GM20000 (cell line): ENCODE measurements around the gene MYL5.
"Not testable (repeated sequence)": the region's sequence is repeated elsewhere in the genome, so short reads cannot be mapped to it uniquely, and the experiment has no call there.

Experiments used
- DNase-seq: peaks from one replicate; pipeline ENCODE4 v3.0.0; 2012; ENCODE audit warnings: low spot score
- TF ChIP-seq, protein P1 (sequence below): IDR thresholded peaks from 2 replicates; pipeline ENCODE4 v1.5.1; 2012; ENCODE audit warnings: mild to moderate bottlenecking, control low read depth; ENCODE audit errors: extremely low read depth, missing control alignments

Gene MYL5

GRCh38 chr4:727576-727975 is 53.2 kb downstream of the MYL5 start:
- no peak for DNase-seq
- TF ChIP-seq, protein P1, sequence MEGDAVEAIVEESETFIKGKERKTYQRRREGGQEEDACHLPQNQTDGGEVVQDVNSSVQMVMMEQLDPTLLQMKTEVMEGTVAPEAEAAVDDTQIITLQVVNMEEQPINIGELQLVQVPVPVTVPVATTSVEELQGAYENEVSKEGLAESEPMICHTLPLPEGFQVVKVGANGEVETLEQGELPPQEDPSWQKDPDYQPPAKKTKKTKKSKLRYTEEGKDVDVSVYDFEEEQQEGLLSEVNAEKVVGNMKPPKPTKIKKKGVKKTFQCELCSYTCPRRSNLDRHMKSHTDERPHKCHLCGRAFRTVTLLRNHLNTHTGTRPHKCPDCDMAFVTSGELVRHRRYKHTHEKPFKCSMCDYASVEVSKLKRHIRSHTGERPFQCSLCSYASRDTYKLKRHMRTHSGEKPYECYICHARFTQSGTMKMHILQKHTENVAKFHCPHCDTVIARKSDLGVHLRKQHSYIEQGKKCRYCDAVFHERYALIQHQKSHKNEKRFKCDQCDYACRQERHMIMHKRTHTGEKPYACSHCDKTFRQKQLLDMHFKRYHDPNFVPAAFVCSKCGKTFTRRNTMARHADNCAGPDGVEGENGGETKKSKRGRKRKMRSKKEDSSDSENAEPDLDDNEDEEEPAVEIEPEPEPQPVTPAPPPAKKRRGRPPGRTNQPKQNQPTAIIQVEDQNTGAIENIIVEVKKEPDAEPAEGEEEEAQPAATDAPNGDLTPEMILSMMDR, result no peak

- no peak for DNase-seq
- TF ChIP-seq, protein P1, result no peak
These were observed 55.3 kb downstream of the MYL5 start for GRCh38 chr4:729336-730315.

- TF ChIP-seq, protein P1, result no peak
- DNase-seq, result no peak
These were observed 56.2 kb downstream of the MYL5 start for GRCh38 chr4:730511-730910.

DNA sequence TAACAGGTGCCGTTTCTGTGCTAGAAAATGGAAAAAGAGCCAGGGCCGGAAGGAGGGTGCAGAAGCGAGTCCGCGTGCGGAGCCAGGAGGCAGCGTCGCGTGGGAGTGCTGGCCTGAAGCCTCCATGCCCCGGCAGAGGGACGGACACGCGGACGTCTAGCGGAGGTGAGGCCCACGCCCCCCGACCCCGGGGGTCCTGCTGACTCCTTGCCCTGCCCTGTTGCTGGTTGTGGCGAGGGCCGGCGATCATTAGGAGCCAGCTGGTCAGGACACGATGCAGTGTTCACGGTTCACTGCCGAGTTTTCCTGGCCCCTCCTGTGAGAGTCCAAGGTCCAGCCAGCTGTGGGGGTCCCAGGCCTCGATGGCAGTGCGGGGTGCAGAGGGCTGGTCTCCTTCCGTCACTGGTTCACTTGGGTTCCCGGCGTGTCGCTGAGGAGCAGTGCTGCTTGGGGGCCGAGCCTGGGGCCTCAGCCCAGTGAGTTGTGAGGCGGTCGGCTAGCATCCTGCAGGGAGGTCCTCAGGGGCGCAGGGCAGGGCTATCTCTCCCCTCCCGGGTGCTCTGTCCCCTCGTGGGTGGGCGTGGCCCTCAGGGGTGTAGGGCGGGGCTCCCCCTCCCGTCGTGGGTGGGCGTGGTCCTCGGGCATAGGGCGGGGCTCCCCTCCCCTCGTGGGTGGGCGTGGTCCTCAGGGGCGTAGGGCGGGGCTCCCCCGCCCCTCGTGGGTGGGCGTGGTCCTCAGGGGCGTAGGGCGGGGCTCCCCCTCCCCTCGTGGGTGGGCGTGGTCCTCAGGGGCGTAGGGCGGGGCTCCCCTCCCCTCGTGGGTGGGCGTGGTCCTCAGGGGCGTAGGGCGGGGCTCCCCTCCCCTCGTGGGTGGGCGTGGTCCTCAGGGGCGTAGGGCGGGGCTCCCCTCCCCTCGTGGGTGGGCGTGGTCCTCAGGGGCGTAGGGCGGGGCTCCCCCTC is 56.9 kb downstream of the MYL5 start:
- not testable (repeated sequence) for DNase-seq
